Heart right ventricle (tissue), 16 donors: ENCODE results near the gene DLX5. TPM values are rescaled to one million over a fixed set of nuclear protein-coding genes. Genes with fewer than 3 reads are reported as not detected.

Source experiments
- ATAC-seq, 8 donors: fragments of 200-7000 bp; cut with Tn5 transposase; one replicate each; pipeline ENCODE4 v1.9.1; 2020; ENCODE audit warnings: mild to moderate bottlenecking in 8 of 8, moderate library complexity in 8 of 8, moderate number of reproducible peaks in 1 of 8
- DNase-seq, 2 donors: peaks; one replicate each; pipeline ENCODE4 v3.0.0-alpha.2; 2020
- H3K27ac ChIP-seq, 10 donors: fragments of 200-600 bp; sonication (generic) in 2 of 10; one replicate each; pipeline versions ENCODE4 v1.5.0 to v1.8.0; 2020 to 2022; ENCODE audit warnings: mild to moderate bottlenecking in 3 of 10
- H3K27me3 ChIP-seq, 7 donors: fragments of 200-600 bp; one replicate each; pipeline ENCODE4 v1.8.0; 2021 to 2022; ENCODE audit warnings: mild to moderate bottlenecking in 2 of 7
- H3K36me3 ChIP-seq, 9 donors: fragments of 200-600 bp; sonication (generic) in 1 of 9; one replicate each; pipeline versions ENCODE4 v1.5.0 to v1.8.0; 2020 to 2022; ENCODE audit warnings: mild to moderate bottlenecking in 2 of 9
- H3K4me1 ChIP-seq, 9 donors: fragments of 200-600 bp; sonication (generic) in 1 of 9; one replicate each; pipeline versions ENCODE4 v1.5.0 to v1.8.0; 2020 to 2022; ENCODE audit warnings: mild to moderate bottlenecking in 4 of 9
- H3K4me3 ChIP-seq, 10 donors: fragments of 200-600 bp; sonication (generic) in 2 of 10; one replicate each; pipeline versions ENCODE4 v1.5.0 to v1.8.0; 2020 to 2022; ENCODE audit warnings: mild to moderate bottlenecking in 7 of 10, moderate library complexity in 2 of 10
- H3K9me3 ChIP-seq, 11 donors: fragments of 200-600 bp in 10 of 11; sonication (generic) in 2 of 11; one replicate each; pipeline versions ENCODE4 v1.5.0 to v1.8.0; 2013 to 2022; ENCODE audit warnings: mild to moderate bottlenecking in 2 of 11, control low read depth in 1 of 11, moderate library complexity in 1 of 11
- WGBS, 2 donors: extraction: QIAGEN DNeasy Blood & Tissue Kit; methylation state at CpG; one replicate each; pipeline ENCODE4 v1.1.7; 2013; ENCODE audit warnings: inconsistent platforms in 1 of 2; 5-methylcytosine and 5-hydroxymethylcytosine counted together
- intact Hi-C, 10 donors: fragments of 100-400 bp; cut with DNase I; formaldehyde crosslinking; loops; one replicate each; pipeline versions ENCODE4 v1.11.1 to v1.14.2; 2022
- polyA plus RNA-seq, 2 donors: library from polyadenylated mRNA; stranded (reverse); fragments of 200-250 nt; gene quantifications; one replicate each; pipeline ENCODE4 v1.2.3, GENCODE V29; 2013
- total RNA-seq, 10 donors: library from RNA; stranded (reverse); fragmentation: NEBNext Ultra II Directional in 3 of 10; extraction: Animal tissue kit (Norgen Biotek cat#: 25700) in 3 of 10; gene quantifications; one replicate each; pipeline versions ENCODE4 v1.2.1 to v1.2.4, GENCODE V29; 2021 to 2023
- TF ChIP-seq, protein P1 (sequence below), 9 donors: fragments of 200-600 bp; sonication (generic) in 2 of 9; IDR thresholded peaks; one replicate each; pipeline versions ENCODE4 v1.5.0 to v1.8.0; 2021 to 2022; ENCODE audit warnings: antibody characterized with exemption in 9 of 9, mild to moderate bottlenecking in 5 of 9, moderate library complexity in 1 of 9
- donor health status: Arrhythmogenic right ventricular cardiomyopathy.
- donor health status: ischemic (EF 13 %, LVEDD 7.1; RV severe dilation, severe dysfunction).
- donor health status: healthy with polysubstance abuse.
- donor health status: DM: no; HTN: yes; CAD: no.
- donor health status: DM: no; HTN: no; CAD: no.
- donor health status: ischemic (EF 25% LVEDD 6.9; RV normal size, moderate dysfunction).
- donor health status: ischemic (EF 25% LVEDD 5.7; RV mildly dilated, moderate dysfunction).
- donor health status: healthy.
- donor health status: DM: yes; HTN: yes; CAD: no.
- donor health status: Ischemic cardiomyopathy.
- donor health status: ischemic (EF 35%, LVEDD 5.7; RV mildly dilated, moderate dysfunction).
- donor health status: nonischemic (EF 11% LVEDD 7.7; RV severe dilation, severe dysfunction).
- donor health status: DM: yes; HTN: yes; CAD: no.
- donor health status: PGD.
- donor health status: ischemic (EF 29% LVEDD 5.4; RV normal size, mild dysfunction).
- donor health status: nonischemic (EF 23%, LVEDD 6.1; RV moderate dilation, normal function).

Gene DLX5
- total and polyA plus RNA-seq, 12 donors: 0.09 TPM; not detected in 11

GRCh38 chr7:97002555-97003261 lies 21.9 kb downstream of the DLX5 start:
- ATAC-seq (no peak), DNase-seq (no peak)
- whole genome bisulfite sequencing, 2 donors: 5 to 11% methylated on average over 22 of the region's 22 CpGs
- no peak overlapping the region for H3K27ac ChIP-seq
- peaks cover 5 to 34% (median 24%) of the 10 kb centered on the region in 9 donors for H3K4me1 ChIP-seq
- H3K27me3 ChIP-seq: peaks cover 64 to 100% (median 100%) of the 10 kb centered on the region in 7 donors
- H3K4me3 ChIP-seq: no peak overlapping the region
- intact Hi-C loops: no loop called here
- no peaks in the 10 kb centered on the region for H3K9me3 ChIP-seq
- no peaks in the 10 kb centered on the region for H3K36me3 ChIP-seq
- TF ChIP-seq, protein P1, sequence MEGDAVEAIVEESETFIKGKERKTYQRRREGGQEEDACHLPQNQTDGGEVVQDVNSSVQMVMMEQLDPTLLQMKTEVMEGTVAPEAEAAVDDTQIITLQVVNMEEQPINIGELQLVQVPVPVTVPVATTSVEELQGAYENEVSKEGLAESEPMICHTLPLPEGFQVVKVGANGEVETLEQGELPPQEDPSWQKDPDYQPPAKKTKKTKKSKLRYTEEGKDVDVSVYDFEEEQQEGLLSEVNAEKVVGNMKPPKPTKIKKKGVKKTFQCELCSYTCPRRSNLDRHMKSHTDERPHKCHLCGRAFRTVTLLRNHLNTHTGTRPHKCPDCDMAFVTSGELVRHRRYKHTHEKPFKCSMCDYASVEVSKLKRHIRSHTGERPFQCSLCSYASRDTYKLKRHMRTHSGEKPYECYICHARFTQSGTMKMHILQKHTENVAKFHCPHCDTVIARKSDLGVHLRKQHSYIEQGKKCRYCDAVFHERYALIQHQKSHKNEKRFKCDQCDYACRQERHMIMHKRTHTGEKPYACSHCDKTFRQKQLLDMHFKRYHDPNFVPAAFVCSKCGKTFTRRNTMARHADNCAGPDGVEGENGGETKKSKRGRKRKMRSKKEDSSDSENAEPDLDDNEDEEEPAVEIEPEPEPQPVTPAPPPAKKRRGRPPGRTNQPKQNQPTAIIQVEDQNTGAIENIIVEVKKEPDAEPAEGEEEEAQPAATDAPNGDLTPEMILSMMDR (IDR thresholded peaks at IDR 0.05): no peak

DNA sequence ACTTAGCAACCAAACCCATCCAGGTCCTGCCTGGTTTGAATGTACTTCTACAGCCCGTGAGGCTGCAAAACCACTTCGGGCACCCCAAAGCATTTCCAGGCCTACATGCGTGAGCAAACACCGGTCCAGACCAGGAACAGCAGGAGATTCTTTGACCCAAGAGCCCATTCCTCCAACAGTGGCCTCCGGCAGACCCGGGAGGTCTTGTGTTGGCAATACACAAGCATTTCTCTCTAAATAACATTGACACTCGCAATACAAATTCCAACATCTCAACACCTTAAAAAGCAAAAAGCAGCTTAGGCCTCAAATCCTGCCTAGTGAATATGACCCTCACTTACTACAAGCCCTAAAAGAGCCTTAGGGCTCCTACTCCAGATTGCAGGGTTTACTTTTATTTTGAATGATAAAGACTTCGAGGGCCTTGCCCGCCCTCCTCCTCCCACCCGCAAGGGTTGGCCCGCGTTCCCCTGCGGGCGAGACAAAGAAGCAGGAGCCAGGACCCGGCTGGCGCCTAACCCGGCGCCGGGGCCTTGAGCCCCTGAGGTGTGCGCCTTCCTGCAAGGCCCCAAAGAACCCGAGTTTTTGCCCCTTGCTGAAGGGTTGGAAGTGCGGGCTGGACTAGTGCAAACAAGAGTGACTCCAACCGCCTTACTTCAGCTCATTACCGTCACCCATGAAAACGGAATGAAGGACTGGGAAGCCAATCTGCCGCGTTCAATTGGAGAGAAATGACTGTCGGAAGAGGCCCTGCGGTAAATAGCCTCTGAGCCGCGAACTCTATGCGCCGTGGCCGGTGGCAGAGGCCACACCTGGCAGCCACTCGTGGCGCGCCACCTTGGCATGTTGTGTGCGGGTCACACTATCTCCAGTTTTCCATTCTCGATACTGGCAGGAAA lies 22.7 kb downstream of the DLX5 start:
- Histone ChIP-seq H3K4me1 (peaks cover 5 to 33% (median 24%) of the 10 kb centered on the region in 9 donors), H3K27ac (no peak overlapping the region), H3K36me3 (no peaks in the 10 kb centered on the region), H3K4me3 (no peak overlapping the region), H3K9me3 (no peaks in the 10 kb centered on the region), H3K27me3 (peaks cover 59 to 100% (median 100%) of the 10 kb centered on the region in 7 donors)
- ATAC-seq (no peak), DNase-seq (no peak)
- 24 to 28% methylated on average over 39 of the region's 39 CpGs for WGBS, 2 donors
- TF ChIP-seq, protein P1 (IDR thresholded peaks at IDR 0.05): no peak
- intact Hi-C loops: no loop called here

DNA sequence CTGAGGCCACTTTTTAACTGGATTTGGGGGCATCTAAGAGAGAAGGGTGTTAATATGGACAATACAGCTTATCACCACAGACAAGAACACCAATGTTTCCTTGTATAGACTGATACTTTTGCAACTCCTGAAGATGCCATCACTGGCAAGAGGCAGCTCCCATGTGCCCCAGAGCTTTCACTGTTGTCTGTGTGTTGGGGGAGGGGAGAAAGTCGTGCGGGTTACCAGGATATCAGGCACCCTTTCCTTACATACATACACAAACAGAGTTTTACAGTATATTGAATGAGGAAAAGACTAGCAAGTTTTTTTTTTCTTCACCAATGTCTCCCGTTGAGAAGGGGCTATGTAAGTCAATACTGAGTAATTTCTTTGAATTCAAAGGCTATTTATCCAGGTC lies 23.4 kb downstream of the DLX5 start:
- Histone ChIP-seq H3K4me3 (no peak overlapping the region), H3K27me3 (peaks cover 56 to 100% (median 100%) of the 10 kb centered on the region in 7 donors), H3K36me3 (no peaks in the 10 kb centered on the region), H3K4me1 (peaks cover 5 to 29% (median 20%) of the 10 kb centered on the region in 9 donors), H3K27ac (no peak overlapping the region), H3K9me3 (no peaks in the 10 kb centered on the region)
- intact Hi-C loops: no loop called here
- 12 to 14% methylated on average over 3 of the region's 3 CpGs for WGBS, 2 donors
- DNase-seq: no peak
- TF ChIP-seq, protein P1 (IDR thresholded peaks at IDR 0.05): no peak
- no peak for ATAC-seq

DNA sequence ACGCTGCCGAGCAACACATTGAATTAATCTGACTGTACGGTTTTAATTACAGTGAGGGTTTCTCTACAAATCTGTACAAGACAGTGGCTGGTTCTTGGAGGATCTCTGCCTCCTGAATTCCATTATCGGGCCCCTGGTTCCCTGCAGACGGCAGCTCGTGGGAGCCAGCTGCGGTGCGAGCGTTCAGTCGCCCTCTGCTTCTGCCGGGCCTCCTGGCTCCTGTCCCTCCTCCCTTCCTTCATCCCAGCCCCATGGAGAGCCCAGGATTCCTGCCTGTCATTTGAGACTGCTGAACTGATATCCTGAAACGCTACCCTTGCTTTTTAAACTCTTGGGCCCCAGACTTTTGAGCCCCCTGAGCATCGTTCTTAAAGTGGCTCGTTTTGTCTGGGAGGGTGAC lies 25.9 kb downstream of the DLX5 start:
- Histone ChIP-seq H3K9me3 (peaks cover 0 to 6% (median 0%) of the 10 kb centered on the region in 11 donors), H3K4me3 (no peak overlapping the region), H3K27ac (no peak overlapping the region), H3K36me3 (no peaks in the 10 kb centered on the region), H3K4me1 (peaks cover 0 to 12% (median 1%) of the 10 kb centered on the region in 9 donors), H3K27me3 (peaks cover 60 to 100% (median 100%) of the 10 kb centered on the region in 7 donors)
- intact Hi-C loops: no loop called here
- WGBS, 2 donors: 2 to 4% methylated on average over 14 of the region's 14 CpGs
- ATAC-seq (no peak), DNase-seq (no peak)
- TF ChIP-seq, protein P1 (IDR thresholded peaks at IDR 0.05): no peak
